ENCODE data around the gene ARID5B. TPM values are rescaled to one million over a fixed set of nuclear protein-coding genes. Genes with fewer than 3 reads are reported as not detected.

ARID5B gene
- total and polyA plus RNA-seq, 2 of the 4 experiments (the other 2 are of a cell fraction), result 41.0 to 125 TPM

GRCh38 chr10:61985715-61986114 is 84.2 kb downstream of the ARID5B start:
- H2BK15ac ChIP-seq (ENCODE audit: low read depth, low read length), result no peak overlapping the region
- H3K4ac ChIP-seq (ENCODE audit: low read depth, low read length), result no peak overlapping the region
- H2BK20ac ChIP-seq (ENCODE audit: low read depth, low read length), result no peak overlapping the region
- no peak overlapping the region for H3K27ac ChIP-seq (ENCODE audit: insufficient read depth, low read length)
- no peak overlapping the region for H3K9ac ChIP-seq (ENCODE audit: low read depth, low read length)
- H3K36me3 ChIP-seq (ENCODE audit: control insufficient read depth, insufficient read depth, low read length), result peaks cover 11% of the 10 kb centered on the region
- H3K14ac ChIP-seq (replicated peaks; ENCODE audit: low read depth, low read length), result no peak overlapping the region
- CTCF ChIA-PET, result no interaction called here
- dilution Hi-C loops (cut with HindIII; ENCODE audit: low sequenced_read_pairs, unreplicated experiment) (no loop called here), intact Hi-C loops (cut with micrococcal nuclease) (no loop called here), in situ Hi-C loops (cut with MboI; ENCODE audit: low sequenced_read_pairs) (no loop called here)
- H3K9me3 ChIP-seq (ENCODE audit: control insufficient read depth, insufficient read depth, low read length), result no peaks in the 10 kb centered on the region
- H2BK5ac ChIP-seq (ENCODE audit: low read depth, low read length, poor library complexity, severe bottlenecking), result no peak overlapping the region
- H2AFZ ChIP-seq (replicated peaks; ENCODE audit: low read length, poor library complexity), result no peak overlapping the region
- ATAC-seq (ENCODE audit: low read depth) (no peak), DNase-seq (no peak)
- H2AK5ac ChIP-seq (ENCODE audit: low read depth, low read length), result no peak overlapping the region
- H4K20me1 ChIP-seq (ENCODE audit: insufficient read depth, low read length), result peaks cover 51% of the 10 kb centered on the region; the same call in 1 of the 2 replicates
- peaks cover 8% of the 10 kb centered on the region for H3K4me1 ChIP-seq (ENCODE audit: control insufficient read depth, insufficient read depth, low read length)
- no peak overlapping the region for H3K56ac ChIP-seq (ENCODE audit: extremely low read depth, insufficient read depth, low read length)
- H4K5ac ChIP-seq (ENCODE audit: low read depth, low read length), result no peak overlapping the region
- no peak overlapping the region for H3K4me3 ChIP-seq (ENCODE audit: insufficient read depth, low read depth, low read length)
- BruUV-seq (replicated peaks), result no TSS peak
- peaks cover 70 to 88% of the 10 kb centered on the region in 2 experiments for H3K79me1 ChIP-seq (ENCODE audit: low read depth in 1 of 2, low read length in 2 of 2)
- H4K91ac ChIP-seq (ENCODE audit: insufficient read depth, low read depth, low read length), result no peak overlapping the region
- no peak overlapping the region for H3K18ac ChIP-seq (ENCODE audit: low read depth, low read length)
- H2AK9ac ChIP-seq (replicated peaks; ENCODE audit: low read depth, low read length, poor library complexity), result no peak overlapping the region
- H3K23ac ChIP-seq (ENCODE audit: low read depth, low read length), result no peak overlapping the region
- no peak overlapping the region for H2BK120ac ChIP-seq (ENCODE audit: low read depth, low read length)
- POLR2A ChIA-PET (ENCODE audit: unreplicated experiment), result no interaction called here
- no peak overlapping the region for H3K4me2 ChIP-seq (ENCODE audit: low read depth, low read length)
- no peak for TF ChIP-seq CHD1 (IDR thresholded peaks at IDR 0.05; ENCODE audit: low read depth, low read length)
- TF ChIP-seq RCOR1 (IDR thresholded peaks at IDR 0.05; ENCODE audit: insufficient replicate concordance, low read length), result no peak
- no peak for TF ChIP-seq RAD21 (IDR thresholded peaks at IDR 0.05; ENCODE audit: low read length)
- TF ChIP-seq SMC3 (IDR thresholded peaks at IDR 0.05; ENCODE audit: low read depth, low read length), result no peak
- no peak for TF ChIP-seq ELK1 (IDR thresholded peaks at IDR 0.05; ENCODE audit: borderline replicate concordance, low read depth, low read length)
- no peak for TF ChIP-seq RFX5 (IDR thresholded peaks at IDR 0.05; ENCODE audit: low read depth, low read length)
- TF ChIP-seq MAZ (IDR thresholded peaks at IDR 0.05; ENCODE audit: borderline replicate concordance, low read depth, low read length), result no peak
- TF ChIP-seq MXI1 (IDR thresholded peaks at IDR 0.05; ENCODE audit: borderline replicate concordance, low read depth, low read length), result no peak
- no peak for TF ChIP-seq USF2 (IDR thresholded peaks at IDR 0.05; ENCODE audit: low read depth, low read length)
- TF ChIP-seq CEBPB (IDR thresholded peaks at IDR 0.05; ENCODE audit: low read depth, low read length), result no peak
- H3K27me3 ChIP-seq (ENCODE audit: control insufficient read depth, insufficient read depth, low read length), result no peaks in the 10 kb centered on the region
- H4K8ac ChIP-seq (ENCODE audit: low read depth in 2 of 2, low read length in 2 of 2), result no peak overlapping the region
- H3K9me1 ChIP-seq (ENCODE audit: insufficient read depth, low read length), result peaks cover 28% of the 10 kb centered on the region
- no CpG with 5 or more reads among the region's 5 CpGs for WGBS, 2 experiments (ENCODE audit: extremely low coverage in 2 of 2, insufficient read length in 1 of 2)
